Sigmoid colon (tissue), 7 donors: ENCODE measurements around the gene HHIPL1. TPM values are rescaled to one million over a fixed set of nuclear protein-coding genes. Genes with fewer than 3 reads are reported as not detected.

Source experiments
- DNase-seq: peaks from one replicate; pipeline ENCODE4 v3.0.0-alpha.2; 2019
- H3K27ac ChIP-seq, 4 donors: fragments of 200-600 bp; sonication (generic); one replicate each; pipeline ENCODE4 v1.5.1; 2016 to 2019; ENCODE audit warnings: mild to moderate bottlenecking in 1 of 4
- H3K27me3 ChIP-seq, 3 donors: fragments of 200-600 bp; sonication (generic); one replicate each; pipeline ENCODE4 v1.5.1; 2019; ENCODE audit warnings: mild to moderate bottlenecking in 1 of 3
- H3K36me3 ChIP-seq, 4 donors: fragments of 200-600 bp; sonication (generic); one replicate each; pipeline ENCODE4 v1.5.1; 2016 to 2019
- H3K4me1 ChIP-seq, 4 donors: fragments of 200-600 bp; sonication (generic); one replicate each; pipeline ENCODE4 v1.5.1; 2017 to 2019
- H3K4me3 ChIP-seq, 4 donors: fragments of 200-600 bp; sonication (generic); one replicate each; pipeline ENCODE4 v1.5.1; 2017 to 2019; ENCODE audit warnings: mild to moderate bottlenecking in 2 of 4, moderate library complexity in 1 of 4
- H3K9me3 ChIP-seq, 4 donors: fragments of 200-600 bp in 3 of 4; sonication (generic) in 3 of 4; one replicate each; pipeline versions ENCODE4 v1.5.1 to v1.6.1; 2013 to 2019
- CTCF ChIP-seq, 4 experiments: fragments of 450-650 bp in 3 of 4; fragments of 200-600 bp in 1 of 4; IDR thresholded peaks; one replicate each; pipeline ENCODE4 v1.5.1; 2016 to 2019; ENCODE audit warnings: antibody characterized with exemption in 4 of 4, mild to moderate bottlenecking in 3 of 4, moderate library complexity in 2 of 4
- EP300 ChIP-seq, 4 donors: sonication (generic); formaldehyde crosslinking; IDR thresholded peaks; one replicate each; pipeline ENCODE4 v1.6.1; 2017; ENCODE audit warnings: antibody characterized with exemption in 4 of 4
- POLR2A ChIP-seq, 2 donors: fragments of 450-650 bp; IDR thresholded peaks; one replicate each; pipeline ENCODE4 v1.6.1; 2016; ENCODE audit warnings: antibody characterized with exemption in 2 of 2, mild to moderate bottlenecking in 2 of 2, moderate library complexity in 2 of 2
- POLR2AphosphoS5 ChIP-seq, 4 donors: sonication (generic); formaldehyde crosslinking; IDR thresholded peaks; one replicate each; pipeline ENCODE4 v1.6.1; 2017; ENCODE audit warnings: antibody characterized with exemption in 4 of 4
- WGBS, 2 donors: extraction: QIAGEN DNeasy Blood & Tissue Kit; methylation state at CpG; one replicate each; pipeline ENCODE4 v1.1.7; 2013; 5-methylcytosine and 5-hydroxymethylcytosine counted together
- intact Hi-C: fragments of 100-400 bp; cut with DNase I; formaldehyde crosslinking; loops from one replicate; pipeline ENCODE4 v1.15.1; 2023
- polyA plus RNA-seq, 3 donors: library from polyadenylated mRNA; stranded (reverse); fragments of 200-250 nt; gene quantifications; one replicate each; pipeline ENCODE4 v1.2.3, GENCODE V29; 2013
- total RNA-seq, 4 donors: library from RNA; depleted of rRNA; stranded (reverse); fragments of >200 nt; gene quantifications; one replicate each; pipeline ENCODE4 v1.1.0, GENCODE V29; 2016
- donor health status: healthy with polysubstance abuse.
- donor health status: Bipolar disorder and iron deficiency.
- donor health status: healthy.

The HHIPL1 gene
- total RNA-seq: 10 to 100 TPM in 1 of 4 donors, 1 to 10 TPM in 3; 3.6 to 10.8 (median 7.0) TPM
- polyA plus RNA-seq: under 1 TPM in 1 of 3 donors, not detected in 2; 0.80 TPM

GRCh38 chr14:99644723-99645544, at the start of gene HHIPL1:
HHIPL1 (plus strand) TSS chr14:99645129; CDS start chr14:99645208, 79 bp downstream.
- DNase-seq: no peak
- H3K4me3 ChIP-seq: peak within 1 kb of the TSS; percentile 22 to 65 (median 55)
- H3K36me3 ChIP-seq: no peaks in the 10 kb centered on the region
- peak within 1 kb of the TSS; percentile 38 to 65 (median 58) for H3K27ac ChIP-seq
- peaks cover 0 to 18% (median 18%) of the 10 kb centered on the region in 4 donors for H3K4me1 ChIP-seq
- TF ChIP-seq EP300 (IDR thresholded peaks at IDR 0.05) (no peak), POLR2AphosphoS5 (IDR thresholded peaks at IDR 0.05) (no peak), POLR2A (IDR thresholded peaks at IDR 0.05) (no peak), CTCF (IDR thresholded peaks at IDR 0.05) (no peak)
- 5 to 8% methylated on average over 91 of the region's 91 CpGs for WGBS, 2 donors
- no peaks in the 10 kb centered on the region for H3K9me3 ChIP-seq
- intact Hi-C loops: no loop called here
- no peaks in the 10 kb centered on the region for H3K27me3 ChIP-seq

DNA sequence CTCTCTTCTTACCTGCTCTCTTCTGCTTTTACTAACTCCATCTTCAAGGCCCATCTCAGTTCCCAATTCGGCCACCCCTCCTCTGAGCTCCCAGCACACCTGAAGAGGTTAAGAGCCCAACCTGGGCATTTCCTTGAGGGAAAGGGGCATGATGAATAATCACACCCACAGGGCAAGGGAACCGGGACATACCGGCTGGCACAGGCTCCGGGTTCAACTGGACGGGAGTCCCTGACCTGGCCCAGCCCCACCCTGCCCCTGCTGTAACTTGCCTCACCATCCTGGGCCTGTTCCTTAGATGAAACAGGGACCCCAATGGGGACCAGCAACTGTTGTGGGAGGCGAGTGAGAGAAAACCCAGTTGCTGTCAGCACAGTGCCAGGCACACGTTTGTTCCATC, 49.4 kb upstream of the HHIPL1 start:
- H3K27me3 ChIP-seq: no peaks in the 10 kb centered on the region
- H3K4me3 ChIP-seq: no peak overlapping the region
- 37 to 76% methylated on average over 7 of the region's 7 CpGs for WGBS, 2 donors
- peak overlapping the region; percentile 72 to 97 (median 90) for H3K27ac ChIP-seq
- H3K9me3 ChIP-seq: no peaks in the 10 kb centered on the region
- no peak for TF ChIP-seq POLR2A (IDR thresholded peaks at IDR 0.05)
- no peak for TF ChIP-seq CTCF (IDR thresholded peaks at IDR 0.05)
- TF ChIP-seq POLR2AphosphoS5 (IDR thresholded peaks at IDR 0.05): no peak
- TF ChIP-seq EP300 (IDR thresholded peaks at IDR 0.05): no peak
- H3K4me1 ChIP-seq: peaks cover 0 to 100% (median 97%) of the 10 kb centered on the region in 4 donors
- no peaks in the 10 kb centered on the region for H3K36me3 ChIP-seq
- DNase-seq: no peak
- intact Hi-C loops: no loop called here

- Histone ChIP-seq H3K4me1 (peaks cover 0 to 100% (median 97%) of the 10 kb centered on the region in 4 donors), H3K36me3 (no peaks in the 10 kb centered on the region), H3K27me3 (no peaks in the 10 kb centered on the region), H3K27ac (peak overlapping the region; percentile 72 to 97 (median 90)), H3K4me3 (no peak overlapping the region), H3K9me3 (no peaks in the 10 kb centered on the region)
- no peak for TF ChIP-seq POLR2A (IDR thresholded peaks at IDR 0.05)
- TF ChIP-seq POLR2AphosphoS5 (IDR thresholded peaks at IDR 0.05): peak in 2 of 4 donors; percentile 7
- WGBS, 2 donors: 16 to 62% methylated on average over 10 of the region's 10 CpGs
- intact Hi-C loops: no loop called here
- DNase-seq: peak; percentile 82
These were observed 48.8 kb upstream of the HHIPL1 start for GRCh38 chr14:99596071-99596627.

DNA sequence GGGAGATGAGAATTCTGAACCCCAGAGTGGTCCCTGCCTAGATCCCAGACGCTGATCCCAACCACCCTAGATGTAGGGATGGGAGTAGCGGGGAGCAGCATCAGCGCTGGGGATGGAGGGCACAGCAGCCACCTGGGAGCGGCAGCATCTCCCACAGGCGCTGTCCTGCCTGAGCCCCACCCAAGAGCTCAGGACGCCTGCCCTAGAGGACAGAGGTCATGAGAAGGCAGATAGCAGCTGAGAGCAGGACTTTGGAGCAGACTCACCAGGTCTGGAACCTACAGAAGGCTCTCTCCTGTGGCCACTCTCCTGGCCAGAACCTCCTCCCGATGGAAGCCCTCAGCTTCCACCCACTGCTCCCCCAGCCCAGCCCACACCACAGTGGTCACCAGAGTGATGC, 48.2 kb upstream of the HHIPL1 start:
- DNase-seq: no peak
- TF ChIP-seq CTCF (IDR thresholded peaks at IDR 0.05): no peak
- TF ChIP-seq EP300 (IDR thresholded peaks at IDR 0.05): no peak
- intact Hi-C loops: no loop called here
- H3K9me3 ChIP-seq: no peaks in the 10 kb centered on the region
- H3K4me1 ChIP-seq: peaks cover 0 to 100% (median 97%) of the 10 kb centered on the region in 4 donors
- H3K27ac ChIP-seq: peak overlapping the region; percentile 72 to 97 (median 90)
- H3K4me3 ChIP-seq: no peak overlapping the region
- 42 to 82% methylated on average over 7 of the region's 7 CpGs for WGBS, 2 donors
- H3K36me3 ChIP-seq: no peaks in the 10 kb centered on the region
- H3K27me3 ChIP-seq: no peaks in the 10 kb centered on the region

DNA sequence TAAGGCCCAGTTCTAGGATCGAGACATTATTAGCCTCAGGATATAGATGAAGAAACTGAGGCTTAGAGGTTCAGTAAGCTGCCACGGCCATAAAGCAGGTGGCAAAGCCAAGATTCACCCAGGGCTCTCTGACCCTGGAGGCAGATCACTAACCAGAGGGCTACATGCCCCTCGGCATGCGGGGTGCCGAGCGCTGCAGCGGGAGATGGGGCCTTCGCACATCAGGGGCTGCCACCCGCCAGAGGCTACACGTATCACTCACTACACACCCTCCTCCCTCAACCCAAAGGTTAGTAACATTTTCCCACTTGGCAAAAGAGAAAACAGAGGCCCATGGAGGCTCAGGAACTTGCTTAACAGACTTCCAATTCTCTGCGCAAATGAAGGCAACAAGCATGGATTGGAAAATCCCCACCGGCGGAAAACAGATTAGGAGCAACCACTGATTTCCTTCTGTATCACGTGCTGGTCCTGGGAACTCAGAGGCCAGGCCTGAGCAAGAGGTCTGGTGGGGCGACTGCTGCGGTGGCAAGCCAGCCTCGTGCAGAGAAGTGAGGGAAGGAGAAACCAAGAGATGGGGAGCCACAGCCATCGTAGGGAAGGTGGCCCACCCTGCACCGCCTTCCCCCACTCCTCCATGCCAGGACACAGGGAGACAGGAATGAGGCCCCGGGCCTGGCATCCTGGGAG, 46.9 kb upstream of the HHIPL1 start:
- intact Hi-C loops: no loop called here
- H3K36me3 ChIP-seq: no peaks in the 10 kb centered on the region
- H3K4me3 ChIP-seq: no peak overlapping the region
- H3K9me3 ChIP-seq: no peaks in the 10 kb centered on the region
- 87 to 92% methylated on average over 20 of the region's 20 CpGs for WGBS, 2 donors
- H3K4me1 ChIP-seq: peaks cover 0 to 98% (median 91%) of the 10 kb centered on the region in 4 donors
- peak overlapping the region; percentile 31 to 97 (median 90) for H3K27ac ChIP-seq
- no peaks in the 10 kb centered on the region for H3K27me3 ChIP-seq
- DNase-seq: no peak
- TF ChIP-seq CTCF (IDR thresholded peaks at IDR 0.05) (no peak), EP300 (IDR thresholded peaks at IDR 0.05) (no peak), POLR2A (IDR thresholded peaks at IDR 0.05) (no peak), POLR2AphosphoS5 (IDR thresholded peaks at IDR 0.05) (no peak)
